Prostate gland (tissue), 2 donors: ENCODE measurements around the gene AUTS2.

ENCODE experiments used
- POLR2A ChIP-seq: fragments of 450-650 bp; IDR thresholded peaks from one replicate; pipeline ENCODE4 v1.6.1; 2016; ENCODE audit warnings: antibody characterized with exemption, mild to moderate bottlenecking
- POLR2AphosphoS5 ChIP-seq: sonication (generic); formaldehyde crosslinking; IDR thresholded peaks from one replicate; pipeline ENCODE4 v1.6.1; 2017; ENCODE audit warnings: antibody characterized with exemption
- TF ChIP-seq, protein P1 (sequence below), 4 experiments: fragments of 200-600 bp in 2 of 4; fragments of 450-650 bp in 2 of 4; sonication (generic) in 2 of 4; IDR thresholded peaks; 1 replicate in 3 of 4; 2 replicates in 1 of 4; pipeline ENCODE4 v1.5.1; 2016 to 2019; ENCODE audit warnings: antibody characterized with exemption in 4 of 4, mild to moderate bottlenecking in 2 of 4, moderate library complexity in 2 of 4

DNA sequence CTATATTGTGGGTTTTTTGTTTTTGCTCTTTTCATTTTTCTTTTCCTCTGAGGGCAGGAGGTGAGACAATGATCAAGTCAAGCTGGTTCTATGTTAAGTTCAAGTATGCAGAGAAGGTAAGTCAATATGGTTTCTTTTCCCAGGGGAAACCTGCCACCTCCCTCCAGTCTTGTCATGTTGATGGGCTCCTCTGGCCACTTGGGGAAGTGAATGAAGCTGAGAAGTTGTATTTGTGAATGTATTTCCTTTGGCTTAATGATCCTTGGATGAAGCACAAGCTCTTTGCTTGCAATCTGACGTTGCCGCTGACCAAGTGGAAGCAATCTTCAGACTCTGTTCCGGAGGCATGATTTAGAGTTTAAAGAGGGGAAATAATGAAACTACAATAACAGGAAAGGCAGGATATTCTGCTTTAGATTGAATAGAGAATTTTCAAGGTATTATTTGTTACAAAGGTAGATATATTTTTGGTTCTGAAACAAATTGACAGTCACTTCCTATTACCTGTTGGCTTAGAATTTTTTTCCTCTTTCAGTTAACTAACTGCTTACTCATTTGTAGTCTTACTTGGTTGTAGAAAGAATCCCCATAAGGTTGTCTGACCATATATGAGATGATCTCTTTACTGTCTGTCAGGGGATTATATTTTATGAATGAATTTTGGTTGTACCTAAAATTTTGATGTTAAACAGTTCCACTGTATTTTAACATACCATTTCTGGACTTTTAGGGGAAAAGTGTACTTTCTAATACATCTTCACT is 369.6 kb downstream of the AUTS2 start:
- no peak for TF ChIP-seq POLR2A
- TF ChIP-seq, protein P1, sequence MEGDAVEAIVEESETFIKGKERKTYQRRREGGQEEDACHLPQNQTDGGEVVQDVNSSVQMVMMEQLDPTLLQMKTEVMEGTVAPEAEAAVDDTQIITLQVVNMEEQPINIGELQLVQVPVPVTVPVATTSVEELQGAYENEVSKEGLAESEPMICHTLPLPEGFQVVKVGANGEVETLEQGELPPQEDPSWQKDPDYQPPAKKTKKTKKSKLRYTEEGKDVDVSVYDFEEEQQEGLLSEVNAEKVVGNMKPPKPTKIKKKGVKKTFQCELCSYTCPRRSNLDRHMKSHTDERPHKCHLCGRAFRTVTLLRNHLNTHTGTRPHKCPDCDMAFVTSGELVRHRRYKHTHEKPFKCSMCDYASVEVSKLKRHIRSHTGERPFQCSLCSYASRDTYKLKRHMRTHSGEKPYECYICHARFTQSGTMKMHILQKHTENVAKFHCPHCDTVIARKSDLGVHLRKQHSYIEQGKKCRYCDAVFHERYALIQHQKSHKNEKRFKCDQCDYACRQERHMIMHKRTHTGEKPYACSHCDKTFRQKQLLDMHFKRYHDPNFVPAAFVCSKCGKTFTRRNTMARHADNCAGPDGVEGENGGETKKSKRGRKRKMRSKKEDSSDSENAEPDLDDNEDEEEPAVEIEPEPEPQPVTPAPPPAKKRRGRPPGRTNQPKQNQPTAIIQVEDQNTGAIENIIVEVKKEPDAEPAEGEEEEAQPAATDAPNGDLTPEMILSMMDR (IDR thresholded peaks at IDR 0.05): no peak
- no peak for TF ChIP-seq POLR2AphosphoS5
